Dermis blood vessel endothelial cell (primary cell): ENCODE measurements around the gene ASH1L. TPM values are rescaled to one million over a fixed set of nuclear protein-coding genes. Genes with fewer than 3 reads are reported as not detected.
"Not testable (repeated sequence)": the region's sequence is repeated elsewhere in the genome, so short reads cannot be mapped to it uniquely, and the experiment has no call there.

ENCODE experiments used
- DNase-seq: peaks from one replicate; pipeline ENCODE4 v3.0.0; 2010
- total RNA-seq: library from RNA; depleted of rRNA; stranded (reverse); fragments of >200 nt; gene quantifications from 2 replicates; pipeline ENCODE4 v1.2.3, GENCODE V29; 2014

Gene ASH1L
- total RNA-seq, 1 donor from 2014 or later, result 24.2 TPM

GRCh38 chr1:155442431-155442830 is 120.2 kb downstream of the ASH1L start:
- not testable (repeated sequence) for DNase-seq

- no peak for DNase-seq
These were observed 125.2 kb downstream of the ASH1L start for GRCh38 chr1:155437405-155437804.

GRCh38 chr1:155433831-155434389 is 128.7 kb downstream of the ASH1L start:
- DNase-seq, result not testable (repeated sequence)

GRCh38 chr1:155433128-155433830 is 129.3 kb downstream of the ASH1L start:
- not testable (repeated sequence) for DNase-seq

- no peak for DNase-seq
These were observed 138.5 kb downstream of the ASH1L start for GRCh38 chr1:155424091-155424490.

- no peak for DNase-seq
These were observed 141.8 kb downstream of the ASH1L start for GRCh38 chr1:155420788-155421187.

- DNase-seq, result not testable (repeated sequence)
These were observed 150.8 kb downstream of the ASH1L start for GRCh38 chr1:155411840-155412239.

- DNase-seq, result no peak
These were observed 151.7 kb downstream of the ASH1L start for GRCh38 chr1:155410931-155411330.

GRCh38 chr1:155396874-155397476 is 165.6 kb downstream of the ASH1L start:
- DNase-seq, result no peak

- no peak for DNase-seq
These were observed 169.6 kb downstream of the ASH1L start for GRCh38 chr1:155392898-155393411.

- peak; percentile 27 for DNase-seq
These were observed 172.8 kb downstream of the ASH1L start for GRCh38 chr1:155389826-155390225.

- DNase-seq, result not testable (repeated sequence)
These were observed 176.8 kb downstream of the ASH1L start for GRCh38 chr1:155385836-155386235.

- no peak for DNase-seq
These were observed 179.2 kb downstream of the ASH1L start for GRCh38 chr1:155383406-155383805.

GRCh38 chr1:155379631-155380090 is 182.9 kb downstream of the ASH1L start:
- DNase-seq, result peak; percentile 76

- DNase-seq, result no peak
These were observed 183.4 kb downstream of the ASH1L start for GRCh38 chr1:155379180-155379579.

GRCh38 chr1:155360051-155360450 is 202.6 kb downstream of the ASH1L start:
- no peak for DNase-seq

GRCh38 chr1:155352631-155353030 is 210.0 kb downstream of the ASH1L start:
- DNase-seq, result no peak

GRCh38 chr1:155342842-155343241 is 219.8 kb downstream of the ASH1L start:
- DNase-seq, result no peak

GRCh38 chr1:155339515-155340097 is 223.0 kb downstream of the ASH1L start:
- no peak for DNase-seq

GRCh38 chr1:155334962-155335361 is 227.6 kb downstream of the ASH1L start:
- DNase-seq, result no peak

- no peak for DNase-seq
These were observed 232.5 kb downstream of the ASH1L start for GRCh38 chr1:155329980-155330598.

GRCh38 chr1:155328856-155329255 is 233.7 kb downstream of the ASH1L start:
- DNase-seq, result not testable (repeated sequence)

- no peak for DNase-seq
These were observed 234.6 kb downstream of the ASH1L start for GRCh38 chr1:155327981-155328380.
